HUES48 (cell line): ENCODE measurements around the gene IRF1.
"Not testable (repeated sequence)": the region's sequence is repeated elsewhere in the genome, so short reads cannot be mapped to it uniquely, and the experiment has no call there.

Source experiments
- H3K27ac ChIP-seq: one replicate; pipeline ENCODE4 v1.7.0; 2013; ENCODE audit warnings: low read depth, low read length, inconsistent platforms
- H3K27me3 ChIP-seq: 2 replicates; pipeline ENCODE4 v1.6.1; 2013; ENCODE audit warnings: mild to moderate bottlenecking, low read length; ENCODE audit not compliant: control insufficient read depth, insufficient read depth
- H3K36me3 ChIP-seq: 2 replicates; pipeline ENCODE4 v1.6.1; 2013; ENCODE audit warnings: low read length; ENCODE audit not compliant: control insufficient read depth, insufficient read depth
- H3K4me1 ChIP-seq: 2 replicates; pipeline ENCODE4 v1.6.1; 2013; ENCODE audit warnings: mild to moderate bottlenecking, low read length; ENCODE audit not compliant: control insufficient read depth, insufficient read depth
- H3K4me3 ChIP-seq: 2 replicates; pipeline ENCODE4 v1.5.1; 2013; ENCODE audit warnings: mild to moderate bottlenecking, low read depth, low read length
- H3K9ac ChIP-seq: 2 replicates; pipeline ENCODE4 v1.6.1; 2013; ENCODE audit warnings: mild to moderate bottlenecking, low read depth, low read length, moderate library complexity
- H3K9me3 ChIP-seq: 2 replicates; pipeline ENCODE4 v1.6.1; 2013; ENCODE audit warnings: low read length; ENCODE audit not compliant: control insufficient read depth, insufficient read depth

The IRF1 gene

DNA sequence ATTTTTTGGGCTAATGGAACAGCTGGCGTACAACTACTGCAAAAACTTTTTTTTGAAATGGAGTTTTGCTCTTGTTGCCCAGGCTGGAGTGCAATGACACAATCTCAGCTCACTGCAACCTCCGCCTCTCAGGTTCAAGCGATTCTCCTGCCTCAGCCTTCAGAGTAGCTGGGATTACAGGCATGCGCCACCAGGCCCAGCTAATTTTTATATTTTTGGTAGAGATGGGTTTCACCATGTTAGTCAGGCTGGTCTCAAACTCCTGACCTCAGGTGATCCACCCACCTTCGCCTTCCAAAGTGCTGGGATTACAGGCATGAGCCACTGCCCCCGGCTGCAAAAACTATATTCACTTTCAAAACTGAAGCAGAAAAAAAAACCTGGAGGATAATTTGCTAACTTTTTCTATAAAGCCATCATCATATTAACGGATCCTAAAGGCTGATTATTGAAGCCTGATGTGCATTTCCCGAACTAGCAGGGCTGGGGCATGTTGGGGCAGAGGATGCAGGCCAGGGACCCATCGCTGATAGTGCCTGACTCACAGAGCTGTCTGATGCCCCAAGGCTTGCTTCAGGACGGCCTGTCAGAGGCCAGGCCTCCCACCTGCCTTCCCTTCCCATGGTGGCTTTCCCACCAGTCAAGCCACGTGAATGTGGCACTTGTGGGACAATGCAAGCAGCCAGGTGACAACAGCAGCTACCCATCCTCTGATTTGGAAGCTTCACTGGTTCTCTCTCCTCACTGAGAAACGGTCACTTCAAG is 5.5 kb downstream of the IRF1 start:
- H3K36me3 ChIP-seq, result peaks cover 42% of the 10 kb centered on the region
- peaks cover 11% of the 10 kb centered on the region for H3K27me3 ChIP-seq
- not testable (repeated sequence) for H3K9ac ChIP-seq, H3K27ac ChIP-seq, H3K4me1 ChIP-seq, H3K9me3 ChIP-seq, H3K4me3 ChIP-seq

- peaks cover 42% of the 10 kb centered on the region for H3K36me3 ChIP-seq
Measured at GRCh38 chr5:132484391-132484725, 6.2 kb downstream of the IRF1 start.

GRCh38 chr5:132483661-132484390 is 6.7 kb downstream of the IRF1 start:
- no peaks in the 10 kb centered on the region for H3K27me3 ChIP-seq
- H3K9ac ChIP-seq, result no peak overlapping the region
- peaks cover 42% of the 10 kb centered on the region for H3K36me3 ChIP-seq
- no peaks in the 10 kb centered on the region for H3K9me3 ChIP-seq
- no peak overlapping the region for H3K27ac ChIP-seq
- H3K4me1 ChIP-seq, result no peaks in the 10 kb centered on the region
- H3K4me3 ChIP-seq, result no peak overlapping the region

More at GRCh38 chr5:132484391-132484725, 6.2 kb downstream of the IRF1 start:
- Histone ChIP-seq H3K27ac (no peak overlapping the region), H3K4me1 (peaks cover 2% of the 10 kb centered on the region; the same call in 1 of the 2 replicates), H3K27me3 (peaks cover 4% of the 10 kb centered on the region; the same call in 1 of the 2 replicates), H3K4me3 (no peak overlapping the region), H3K9ac (no peak overlapping the region), H3K9me3 (no peaks in the 10 kb centered on the region)

DNA sequence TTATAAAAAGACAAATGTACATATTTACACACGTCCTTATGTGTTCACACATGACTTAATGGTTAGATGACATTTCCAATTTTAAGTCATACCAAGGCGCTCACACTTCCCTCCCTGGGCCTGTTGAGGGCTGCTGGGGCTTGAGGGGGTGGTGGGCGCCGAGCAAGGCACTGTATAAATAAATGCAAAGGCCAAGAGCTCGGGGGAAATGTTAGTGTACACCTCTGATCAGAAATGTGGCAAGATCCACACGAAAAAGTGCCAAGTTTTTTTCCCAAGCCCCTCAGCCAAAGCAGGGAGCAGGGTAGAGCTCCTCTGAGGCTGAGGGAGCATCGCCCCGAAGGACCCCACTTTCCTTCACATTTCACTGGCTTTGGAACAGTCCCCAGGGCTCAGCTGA is 7.5 kb downstream of the IRF1 start:
- Histone ChIP-seq H3K4me3 (no peak overlapping the region), H3K27ac (no peak overlapping the region), H3K27me3 (no peaks in the 10 kb centered on the region), H3K9ac (no peak overlapping the region), H3K9me3 (no peaks in the 10 kb centered on the region), H3K36me3 (peaks cover 42% of the 10 kb centered on the region), H3K4me1 (no peaks in the 10 kb centered on the region)

GRCh38 chr5:132481596-132482211 is 8.9 kb downstream of the IRF1 start:
- Histone ChIP-seq H3K4me1 (no peaks in the 10 kb centered on the region), H3K4me3 (no peak overlapping the region), H3K36me3 (peaks cover 31% of the 10 kb centered on the region), H3K27me3 (no peaks in the 10 kb centered on the region), H3K27ac (no peak overlapping the region), H3K9ac (no peak overlapping the region), H3K9me3 (no peaks in the 10 kb centered on the region)

DNA sequence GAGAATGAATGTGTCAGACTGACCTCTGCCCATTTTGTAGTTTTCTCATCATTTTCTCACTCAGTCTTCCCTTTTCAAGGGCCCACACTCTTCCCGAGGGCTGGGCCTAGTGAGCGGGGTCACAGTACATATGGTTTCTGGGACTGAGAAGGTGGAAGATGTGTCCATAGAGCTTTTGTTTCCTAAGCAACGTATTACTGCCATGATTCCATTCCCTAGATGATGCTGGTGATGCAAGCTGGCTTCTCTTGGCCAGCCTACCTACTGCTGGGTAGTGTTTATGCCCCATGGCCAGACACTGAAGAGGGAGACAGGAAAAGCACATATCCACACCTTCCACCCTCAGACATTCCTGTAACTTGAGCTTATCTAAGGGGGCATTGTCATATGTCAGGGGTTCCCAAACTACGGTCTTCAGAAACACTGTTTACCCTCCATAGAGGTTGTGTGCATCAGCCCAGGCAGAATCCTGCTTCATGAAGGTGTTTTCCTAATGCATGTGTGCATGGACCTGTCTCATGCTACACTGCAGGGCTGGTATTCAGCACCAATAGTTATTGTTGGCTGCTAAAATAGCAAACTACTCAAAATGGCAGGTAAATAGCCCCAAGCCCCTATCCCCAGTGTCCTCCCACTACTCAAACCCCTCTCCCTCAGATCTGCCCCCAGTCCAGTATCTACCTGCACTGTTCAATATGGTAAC is 9.5 kb downstream of the IRF1 start:
- no peak overlapping the region for H3K9ac ChIP-seq
- H3K4me1 ChIP-seq, result no peaks in the 10 kb centered on the region
- H3K27ac ChIP-seq, result no peak overlapping the region
- H3K9me3 ChIP-seq, result no peaks in the 10 kb centered on the region
- peaks cover 24% of the 10 kb centered on the region for H3K36me3 ChIP-seq
- no peaks in the 10 kb centered on the region for H3K27me3 ChIP-seq
- H3K4me3 ChIP-seq, result no peak overlapping the region

GRCh38 chr5:132480546-132480892 is 10.1 kb downstream of the IRF1 start:
- H3K27me3 ChIP-seq, result no peaks in the 10 kb centered on the region
- no peak overlapping the region for H3K27ac ChIP-seq
- no peaks in the 10 kb centered on the region for H3K9me3 ChIP-seq
- no peak overlapping the region for H3K9ac ChIP-seq
- peaks cover 19% of the 10 kb centered on the region for H3K36me3 ChIP-seq
- no peak overlapping the region for H3K4me3 ChIP-seq
- no peaks in the 10 kb centered on the region for H3K4me1 ChIP-seq

DNA sequence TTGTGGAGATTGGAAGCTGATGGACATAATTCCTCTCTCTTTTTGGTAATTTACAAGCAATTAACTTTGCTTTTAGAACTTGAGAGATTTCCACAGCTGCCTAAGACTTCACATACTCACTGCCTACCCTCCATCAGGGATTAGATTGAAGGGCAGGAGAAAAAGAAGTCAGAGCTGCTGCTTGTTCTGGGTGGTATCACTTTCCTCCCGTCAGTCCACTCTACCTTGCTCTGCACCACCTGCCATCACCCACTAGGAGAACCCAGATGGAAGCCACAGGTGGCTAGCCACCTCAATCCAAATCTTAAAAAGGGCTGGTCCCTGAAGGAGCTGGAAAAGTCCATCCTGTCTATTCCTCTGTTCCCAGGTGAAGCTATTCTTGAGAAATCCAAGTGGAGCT is 10.5 kb downstream of the IRF1 start:
- Histone ChIP-seq H3K36me3 (peaks cover 14% of the 10 kb centered on the region; the same call in 1 of the 2 replicates), H3K27ac (no peak overlapping the region), H3K9me3 (no peaks in the 10 kb centered on the region), H3K4me1 (0 out of 2 replicates have a peak, but pooled peaks cover 3% of the 10 kb centered on the region), H3K27me3 (no peaks in the 10 kb centered on the region), H3K4me3 (no peak overlapping the region), H3K9ac (no peak overlapping the region)

DNA sequence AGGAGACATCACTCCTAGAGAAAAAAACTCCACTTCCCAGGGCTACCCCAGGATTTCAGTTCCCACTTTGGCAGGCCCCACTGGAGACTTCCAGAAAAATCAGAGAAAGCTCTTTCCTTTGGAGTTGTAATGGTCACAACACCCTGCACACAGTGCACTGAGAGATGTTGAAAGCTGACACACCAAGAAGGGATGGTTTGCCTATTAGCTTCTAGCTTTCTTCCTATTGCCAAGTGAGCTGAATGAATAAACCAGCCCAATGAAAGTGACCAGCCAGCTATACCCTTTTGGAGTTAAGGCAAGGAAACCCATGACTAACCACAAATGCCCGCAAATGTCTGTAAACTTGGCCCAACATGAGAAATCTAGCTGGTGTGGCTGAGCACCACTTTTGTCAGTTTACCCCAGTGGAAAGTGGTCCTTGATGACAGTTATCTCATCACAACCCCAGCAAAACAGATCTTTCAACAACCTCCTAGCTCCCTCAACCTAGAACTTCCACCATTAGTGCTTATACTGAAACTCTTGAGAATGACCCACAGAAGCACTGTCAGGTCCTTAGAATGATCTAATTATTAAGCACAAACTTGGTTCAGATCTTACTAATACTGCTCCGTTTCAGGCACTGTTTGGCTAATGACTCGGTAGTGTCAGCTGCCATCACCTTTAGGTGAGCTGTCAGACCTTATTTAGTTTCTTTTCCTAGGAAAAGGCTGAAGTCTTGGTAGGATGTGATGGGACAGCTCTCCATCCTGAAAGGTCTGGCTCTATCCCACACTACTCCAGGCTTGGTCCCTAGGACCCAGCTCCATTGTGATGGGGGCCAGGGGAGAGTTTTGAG is 11.2 kb downstream of the IRF1 start:
- peaks cover 11% of the 10 kb centered on the region; the same call in 1 of the 2 replicates for H3K36me3 ChIP-seq

GRCh38 chr5:132478366-132478871 is 12.2 kb downstream of the IRF1 start:
- Histone ChIP-seq H3K9ac (no peak overlapping the region), H3K27ac (no peak overlapping the region), H3K36me3 (peaks cover 3% of the 10 kb centered on the region; the same call in 1 of the 2 replicates)

More for the DNA sequence above, 11.2 kb downstream of the IRF1 start:
- Histone ChIP-seq H3K27ac (no peak overlapping the region), H3K9me3 (no peaks in the 10 kb centered on the region), H3K4me3 (no peak overlapping the region), H3K27me3 (no peaks in the 10 kb centered on the region), H3K4me1 (peaks cover 9% of the 10 kb centered on the region), H3K9ac (no peak overlapping the region)

More at GRCh38 chr5:132478366-132478871, 12.2 kb downstream of the IRF1 start:
- H3K9me3 ChIP-seq, result no peaks in the 10 kb centered on the region
- H3K4me3 ChIP-seq, result no peak overlapping the region
- H3K27me3 ChIP-seq, result no peaks in the 10 kb centered on the region
- H3K4me1 ChIP-seq, result peaks cover 9% of the 10 kb centered on the region
